ENCODE results near the gene PAX5.

DNA sequence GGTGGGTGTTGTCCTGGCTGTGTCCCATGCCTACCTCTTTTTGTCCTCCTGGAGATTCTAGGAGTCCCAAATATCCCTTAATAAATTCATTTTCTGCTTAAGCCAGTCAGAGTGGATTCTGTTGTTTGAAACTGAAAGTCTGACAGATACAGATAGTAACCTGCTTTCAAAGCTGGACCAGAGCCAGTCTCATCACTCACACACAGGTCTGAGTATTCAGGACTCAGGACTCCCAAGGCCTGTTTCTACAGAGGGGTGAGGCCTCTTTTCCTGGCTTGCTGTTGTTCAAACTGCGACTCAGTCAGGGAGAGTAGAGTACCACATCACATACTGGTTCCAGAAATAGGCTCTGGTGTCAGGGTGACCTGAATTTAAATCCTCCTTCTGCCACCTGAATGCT lies 190.1 kb downstream of the PAX5 start:
- TF ChIP-seq POLR2AphosphoS5 (IDR thresholded peaks at IDR 0.05; ENCODE audit: low read depth, low read length): no peak
- no peak for TF ChIP-seq TAF1 (IDR thresholded peaks at IDR 0.05; ENCODE audit: borderline replicate concordance, insufficient read depth, low read length)
- no peak for TF ChIP-seq SIN3A (IDR thresholded peaks at IDR 0.05; ENCODE audit: borderline replicate concordance, insufficient read depth, low read length)
- TF ChIP-seq FOXP2 (optimal IDR thresholded peaks at IDR 0.05; ENCODE audit: borderline replicate concordance, extremely low read depth, extremely low read length, insufficient read depth): no peak

All from PFSK-1 (cell line).